ENCODE measurements around the gene METTL9.
"Not testable (repeated sequence)": the region's sequence is repeated elsewhere in the genome, so short reads cannot be mapped to it uniquely, and the experiment has no call there.

The METTL9 gene

DNA sequence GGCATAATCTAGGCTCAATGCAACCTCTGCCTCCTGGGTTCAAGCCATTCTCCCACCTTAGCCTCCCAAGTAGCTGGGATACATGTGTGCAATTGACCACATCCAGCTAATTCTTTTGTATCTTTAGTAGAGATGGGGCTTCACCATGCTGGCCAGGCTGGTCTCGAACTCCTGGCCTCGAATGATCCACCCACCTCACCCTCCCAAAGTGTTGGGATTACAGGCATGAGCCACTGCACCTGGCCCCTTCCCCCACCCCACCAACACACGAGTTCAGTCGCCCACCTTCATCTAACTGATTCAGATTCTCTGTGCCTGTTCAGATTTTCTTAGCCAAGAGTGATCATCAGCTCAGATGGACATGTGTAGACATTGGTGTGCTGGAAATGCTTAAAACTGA is 25.0 kb upstream of the METTL9 start:
- no peak for DNase-seq (ENCODE audit: low spot score)

DNA sequence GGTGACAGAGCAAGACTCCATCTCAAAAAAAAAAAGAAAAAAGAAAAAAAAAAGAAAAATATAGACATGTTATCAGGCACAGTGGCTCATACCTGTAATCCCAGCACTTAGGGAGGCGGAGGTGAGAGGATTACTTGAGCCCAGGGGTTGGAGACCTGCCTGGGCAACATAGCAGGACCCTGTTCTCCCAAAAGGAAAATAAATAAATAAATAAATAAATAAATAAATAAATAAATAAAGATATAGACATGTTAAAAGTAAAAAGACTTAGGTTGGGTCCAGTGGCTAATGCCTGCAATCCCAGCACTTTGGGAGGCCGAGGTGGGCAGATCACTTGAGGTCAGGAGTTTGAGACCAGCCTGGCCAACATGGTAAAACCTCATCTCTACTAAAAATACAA is 23.1 kb upstream of the METTL9 start:
- not testable (repeated sequence) for DNase-seq (ENCODE audit: low spot score)

- not testable (repeated sequence) for DNase-seq (ENCODE audit: low spot score)
These were observed 21.9 kb upstream of the METTL9 start for GRCh38 chr16:21577487-21577886.

GRCh38 chr16:21578311-21578710 is 21.1 kb upstream of the METTL9 start:
- DNase-seq (ENCODE audit: low spot score): not testable (repeated sequence)

- not testable (repeated sequence) for DNase-seq (ENCODE audit: low spot score)
These were observed 19.2 kb upstream of the METTL9 start for GRCh38 chr16:21580131-21580530.

DNA sequence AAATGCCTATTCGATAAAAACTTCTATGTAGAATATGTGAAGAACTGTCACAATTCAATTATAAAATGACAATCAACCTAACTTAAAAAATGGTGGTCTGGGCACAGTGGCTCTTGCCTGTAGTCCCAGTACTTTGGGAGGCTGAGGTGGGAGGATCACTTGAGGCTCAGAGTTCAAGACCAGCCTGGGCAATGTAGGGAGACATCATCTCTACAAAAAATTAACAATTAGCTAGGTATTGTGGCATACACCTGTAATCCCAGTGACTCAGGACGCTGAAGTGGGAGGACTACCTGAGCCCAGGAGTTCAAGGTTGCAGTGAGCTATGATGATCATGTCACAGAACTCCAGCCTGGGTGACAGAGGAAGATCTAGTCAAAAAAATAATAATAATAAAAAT is 18.6 kb upstream of the METTL9 start:
- DNase-seq (ENCODE audit: low spot score): no peak

DNA sequence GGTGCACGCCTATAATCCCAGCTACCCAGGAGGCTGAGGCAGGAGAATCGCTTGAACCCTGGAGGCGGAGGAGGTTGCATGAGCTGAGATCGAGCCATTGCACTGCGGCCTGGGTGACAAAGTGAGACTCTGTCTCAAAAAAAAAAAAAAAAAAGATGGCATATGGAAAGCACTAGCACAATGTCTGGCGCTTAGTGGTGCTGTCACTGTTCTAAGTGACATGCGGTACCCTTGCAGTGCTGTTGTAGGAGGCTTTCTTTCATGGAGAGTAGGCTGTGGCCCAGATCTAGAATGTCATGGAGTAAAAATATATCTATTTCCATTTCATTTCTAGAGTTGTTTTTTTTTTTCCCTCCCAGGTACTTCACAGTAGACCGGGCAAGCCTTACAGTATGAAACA is 14.6 kb upstream of the METTL9 start:
- no peak for DNase-seq (ENCODE audit: low spot score)

- DNase-seq (ENCODE audit: low spot score): not testable (repeated sequence)
These were observed 10.8 kb upstream of the METTL9 start for GRCh38 chr16:21588593-21588992.

DNA sequence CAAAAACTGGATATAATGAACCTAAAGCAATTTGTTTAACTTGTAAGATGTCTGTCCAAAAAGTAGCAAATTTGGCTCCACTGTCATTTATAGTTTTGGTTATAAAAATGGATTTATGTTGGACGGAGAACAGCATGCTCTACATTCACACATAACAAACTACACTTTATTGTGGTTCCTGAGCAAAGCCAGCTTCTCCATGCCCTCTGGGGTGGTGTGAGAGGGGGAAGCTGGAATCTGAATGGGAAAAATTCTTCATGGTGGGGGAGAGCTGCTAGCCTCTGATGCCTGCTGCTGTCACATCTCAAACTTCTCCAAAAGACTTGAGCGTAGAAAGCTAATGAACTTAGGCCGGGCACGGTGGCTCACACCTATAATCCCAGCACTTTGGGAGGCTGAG is 9.8 kb upstream of the METTL9 start:
- DNase-seq (ENCODE audit: low spot score): no peak

DNA sequence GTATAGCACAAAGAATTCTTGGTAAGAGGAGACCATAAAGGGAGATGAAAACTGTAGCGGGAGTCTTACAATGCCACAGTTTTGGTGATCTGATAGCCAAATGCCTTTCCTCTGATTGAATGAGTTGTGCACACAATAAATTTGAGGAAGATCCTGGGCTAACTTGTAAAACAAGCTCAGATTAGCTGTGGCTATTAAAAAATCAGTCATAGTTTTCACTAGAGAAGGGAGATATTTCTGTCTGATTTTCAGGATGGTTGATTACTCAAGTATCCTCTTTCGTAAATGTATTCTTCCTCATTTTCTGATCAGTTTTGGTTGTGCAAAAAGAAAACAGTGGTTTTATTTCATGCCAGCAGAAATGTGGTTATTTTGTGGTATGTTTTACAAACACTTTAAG is 9.1 kb upstream of the METTL9 start:
- no peak for DNase-seq (ENCODE audit: low spot score)

- DNase-seq (ENCODE audit: low spot score): no peak
These were observed 8.6 kb upstream of the METTL9 start for GRCh38 chr16:21590796-21591195.

DNA sequence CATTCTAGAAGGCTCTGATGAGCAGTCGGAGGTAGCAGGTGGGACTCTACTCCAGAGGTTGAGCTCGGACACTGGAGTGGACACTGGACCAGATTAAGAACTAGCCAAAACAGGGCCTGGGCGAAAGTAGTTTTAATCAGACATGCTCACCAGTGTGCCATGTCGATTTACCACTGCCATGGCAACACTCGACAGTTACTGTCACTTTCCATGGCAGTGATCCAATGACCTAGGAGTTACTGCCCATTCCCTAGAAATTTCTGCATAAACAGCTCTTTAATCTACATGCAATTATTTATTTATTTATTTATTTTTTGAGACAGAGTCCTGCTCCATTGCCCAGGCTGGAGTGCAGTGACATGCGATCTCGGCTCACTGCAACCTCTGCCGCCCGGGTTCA is 7.2 kb upstream of the METTL9 start:
- peak; percentile 69 for DNase-seq (ENCODE audit: low spot score)

DNA sequence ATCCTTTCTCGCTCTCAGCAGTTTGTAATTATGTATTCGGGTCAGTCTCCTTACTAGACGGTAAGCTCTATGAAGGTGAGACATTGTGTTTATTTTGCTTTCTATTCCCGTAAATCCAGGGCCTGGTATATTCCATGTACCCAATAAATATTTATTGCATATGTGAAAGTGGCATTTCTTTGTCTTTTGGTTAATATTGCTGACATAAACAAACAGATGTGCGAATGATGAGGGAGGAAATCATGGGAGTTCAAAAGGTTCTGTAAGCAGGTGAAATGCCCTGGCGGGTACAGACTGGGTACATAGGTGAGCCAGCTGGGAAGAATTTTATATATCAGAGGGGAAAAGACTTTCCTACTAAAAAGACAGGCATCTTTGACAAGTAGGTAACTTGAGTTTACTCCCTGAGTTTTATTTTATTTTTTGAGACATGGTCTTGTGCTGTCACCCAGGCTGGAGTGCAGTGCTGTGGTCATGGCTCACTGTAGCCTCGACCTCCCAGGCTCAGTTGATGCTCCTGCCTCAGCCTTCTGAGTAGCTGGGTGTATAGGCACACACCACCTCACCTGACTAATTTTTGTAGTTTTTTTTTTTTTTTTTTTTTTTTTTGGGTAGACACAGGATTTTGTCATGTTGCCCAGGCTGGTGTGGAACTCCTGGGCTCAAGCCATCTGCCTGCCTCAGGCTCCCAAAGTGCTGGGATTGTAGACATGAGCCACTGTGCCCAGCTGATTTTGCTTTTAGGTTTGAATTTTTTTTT is 5.7 kb upstream of the METTL9 start:
- no peak for DNase-seq (ENCODE audit: low spot score)

DNA sequence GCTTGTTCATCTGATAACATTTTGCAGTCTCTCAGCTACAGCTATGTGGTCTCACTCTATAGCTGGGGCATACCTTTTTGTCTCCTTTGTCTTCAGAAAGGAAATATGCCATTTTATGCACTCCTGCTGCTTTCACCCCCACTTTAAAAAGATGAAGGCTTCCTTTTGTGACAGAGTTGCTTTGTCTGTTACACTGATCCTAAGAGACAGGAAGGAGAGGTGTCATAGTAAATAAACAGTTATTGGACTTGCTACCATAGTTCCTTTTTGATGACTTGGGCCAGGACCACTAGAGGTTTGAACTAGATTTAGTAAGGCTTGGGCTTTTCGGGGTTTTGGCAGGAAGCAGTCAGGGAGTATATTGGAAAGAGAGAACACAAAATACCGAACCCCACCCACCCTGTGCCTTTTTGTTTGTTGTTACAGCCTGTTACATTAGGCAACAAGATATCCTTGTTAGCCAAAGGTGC is 1.8 kb upstream of the METTL9 start:
- DNase-seq (ENCODE audit: low spot score): no peak

GRCh38 chr16:21598206-21598605 is 1.2 kb upstream of the METTL9 start:
- no peak for DNase-seq (ENCODE audit: low spot score)

GRCh38 chr16:21598701-21599121 is 666 bp upstream of the METTL9 start:
- DNase-seq (ENCODE audit: low spot score): no peak

GRCh38 chr16:21600031-21600773 is 825 bp downstream of the METTL9 start:
- peak; percentile 65 for DNase-seq (ENCODE audit: low spot score)

- no peak for DNase-seq (ENCODE audit: low spot score)
These were observed 3.4 kb downstream of the METTL9 start for GRCh38 chr16:21602785-21603184.

DNA sequence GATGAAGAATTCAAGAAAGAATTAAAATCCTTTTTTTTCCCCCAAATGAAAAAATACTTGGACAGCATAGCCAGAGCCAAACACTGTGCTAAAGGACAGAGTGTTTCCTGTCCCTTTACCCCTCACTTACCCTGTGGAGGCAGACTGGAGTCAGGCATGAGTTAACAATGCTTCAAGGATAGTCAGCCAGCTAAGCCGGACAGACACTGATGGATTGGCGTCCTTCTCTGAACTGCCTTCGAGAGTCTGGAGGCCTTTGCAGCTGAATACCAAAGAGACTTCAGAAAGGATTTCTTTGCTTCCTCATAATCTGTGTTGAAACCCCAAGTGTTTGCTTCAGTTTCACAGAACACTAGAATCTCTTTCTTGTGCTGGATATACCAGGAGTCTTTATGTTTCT is 4.6 kb downstream of the METTL9 start:
- DNase-seq (ENCODE audit: low spot score): no peak

DNA sequence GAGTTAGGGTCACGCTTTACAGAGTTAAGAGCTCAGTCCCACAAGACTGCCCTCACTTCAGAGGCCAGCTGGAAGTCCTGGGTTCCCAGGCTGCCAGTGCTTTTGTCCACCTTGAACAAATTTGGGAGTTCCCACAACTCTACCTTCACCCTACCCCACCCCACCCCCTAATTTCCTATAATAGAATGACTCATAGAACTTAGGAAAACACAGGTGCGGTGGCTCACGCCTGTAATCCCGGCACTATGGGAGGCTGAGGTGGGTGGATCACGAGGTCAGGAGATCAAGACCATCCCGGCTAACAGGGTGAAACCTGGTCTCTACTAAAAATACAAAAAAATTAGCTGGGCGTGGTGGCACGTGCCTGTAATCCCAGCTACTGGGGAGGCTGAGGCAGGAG is 6.5 kb downstream of the METTL9 start:
- DNase-seq (ENCODE audit: low spot score): not testable (repeated sequence)

- DNase-seq (ENCODE audit: low spot score): peak; percentile 42
These were observed 9.4 kb downstream of the METTL9 start for GRCh38 chr16:21608639-21609328.

DNA sequence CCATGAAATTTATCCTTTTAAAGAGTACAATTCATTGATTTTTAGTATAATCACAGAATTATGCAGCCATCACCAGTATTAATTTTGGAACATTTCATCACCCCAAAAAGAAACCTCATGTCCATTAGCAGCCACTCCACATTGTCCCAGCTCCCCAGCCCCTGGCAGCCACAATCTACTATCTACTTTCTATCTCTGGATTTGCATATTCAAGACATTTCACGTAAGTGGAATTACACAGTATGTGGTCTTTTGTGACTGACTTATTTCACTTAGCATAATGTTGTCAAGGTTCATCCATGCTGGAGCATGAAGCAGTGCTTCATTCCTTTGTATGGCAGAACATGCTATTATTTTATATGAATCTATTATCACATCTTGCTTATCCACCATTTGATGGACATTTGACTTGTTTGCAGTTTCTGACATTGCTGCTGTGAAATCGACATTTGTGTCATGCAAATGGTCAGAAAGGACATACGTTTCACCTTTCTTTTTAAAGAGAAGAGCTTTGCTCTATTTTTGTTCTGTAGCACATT is 10.7 kb downstream of the METTL9 start:
- no peak for DNase-seq (ENCODE audit: low spot score)

DNA sequence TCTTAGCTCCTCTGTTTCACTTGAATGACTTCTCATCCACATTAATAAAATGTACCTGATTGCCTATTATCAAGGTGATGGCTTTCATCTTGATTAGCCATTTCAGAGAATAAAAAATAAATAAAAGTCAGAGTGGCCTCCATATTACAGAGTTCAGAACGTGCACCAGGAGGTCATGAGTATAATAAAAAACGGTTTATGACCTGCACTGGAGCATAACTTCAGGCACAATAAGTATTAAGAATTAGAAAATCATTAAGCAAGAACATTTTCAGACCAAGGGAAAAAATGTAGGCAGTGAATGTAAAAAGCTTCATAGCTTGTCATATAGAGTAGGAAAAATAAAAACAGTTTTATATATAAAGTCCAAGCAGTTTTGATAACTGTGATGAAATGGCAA is 11.4 kb downstream of the METTL9 start:
- DNase-seq (ENCODE audit: low spot score): no peak

Measured in hematopoietic multipotent progenitor cell treated with erythropoietin and hydrocortisone succinate and interleukin-3 and kit ligand, for 15 days (in vitro differentiated cells).